Measurements from ENCODE around the gene USP17L13.
"Not testable (repeated sequence)": the region's sequence is repeated elsewhere in the genome, so short reads cannot be mapped to it uniquely, and the experiment has no call there.

USP17L13 gene

DNA sequence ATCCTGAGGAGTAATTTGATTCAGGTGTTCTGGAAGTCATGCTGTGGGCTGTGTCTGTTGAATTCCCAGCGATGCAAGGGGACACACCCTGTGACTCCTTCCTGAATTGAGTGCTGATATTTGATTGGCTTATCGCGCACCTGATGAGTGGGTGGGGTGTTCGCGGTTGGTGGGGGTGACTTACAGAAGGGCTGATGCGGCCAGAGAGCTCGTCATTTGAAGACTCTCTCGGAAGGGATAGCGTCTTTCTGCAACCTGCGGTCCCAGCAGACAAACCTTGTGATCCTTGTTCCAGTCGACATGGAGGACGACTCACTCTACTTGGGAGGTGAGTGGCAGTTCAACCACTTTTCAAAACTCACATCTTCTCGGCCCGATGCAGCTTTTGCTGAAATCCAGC, 18.9 kb downstream of the USP17L13 start, which contains the start of gene USP17L17:
Gene USP17L17, plus strand, starts transcription at position 301 of the 400 bp plus-strand sequence. Its CDS starts 0 bp downstream, at position 301.
- not testable (repeated sequence) for DNase-seq; H3K27ac ChIP-seq (ENCODE audit: low read length); H3F3A ChIP-seq (ENCODE audit: insufficient read depth, low read length); H3K4me1 ChIP-seq (ENCODE audit: low read length); H3K4me2 ChIP-seq (ENCODE audit: low read depth, low read length); H3K4me3 ChIP-seq (ENCODE audit: low read length); H3K79me2 ChIP-seq (ENCODE audit: low read length); H2AFZ ChIP-seq (ENCODE audit: low read length); H4K20me1 ChIP-seq (ENCODE audit: insufficient read depth, low read length); H3K9me3 ChIP-seq (replicated peaks; ENCODE audit: insufficient read depth, low read length); H3K36me3 ChIP-seq (replicated peaks; ENCODE audit: insufficient read depth, low read length); H3K9me2 ChIP-seq (replicated peaks; ENCODE audit: insufficient read depth, low read length); H3K27me3 ChIP-seq (replicated peaks; ENCODE audit: insufficient read depth, low read length); H3K9ac ChIP-seq (ENCODE audit: low read length)

- H3K27ac ChIP-seq (ENCODE audit: low read length); H2AFZ ChIP-seq (ENCODE audit: low read length); H3K79me2 ChIP-seq (ENCODE audit: low read length); H3K9me3 ChIP-seq (replicated peaks; ENCODE audit: insufficient read depth, low read length); H3K9ac ChIP-seq (ENCODE audit: low read length); H3F3A ChIP-seq (ENCODE audit: insufficient read depth, low read length); H3K9me2 ChIP-seq (replicated peaks; ENCODE audit: insufficient read depth, low read length); H3K36me3 ChIP-seq (replicated peaks; ENCODE audit: insufficient read depth, low read length); H3K4me1 ChIP-seq (ENCODE audit: low read length); H3K4me2 ChIP-seq (ENCODE audit: low read depth, low read length); H3K4me3 ChIP-seq (ENCODE audit: low read length); H3K27me3 ChIP-seq (replicated peaks; ENCODE audit: insufficient read depth, low read length); H4K20me1 ChIP-seq (ENCODE audit: insufficient read depth, low read length): not testable (repeated sequence)
- peak; percentile 2 for DNase-seq
Measured at GRCh38 chr4:9247953-9248680, 23.4 kb downstream of the USP17L13 start, which contains the start of gene USP17L18. Gene USP17L18, plus strand, starts transcription at chr4:9248630. Its CDS starts 0 bp downstream, at chr4:9248630.

DNA sequence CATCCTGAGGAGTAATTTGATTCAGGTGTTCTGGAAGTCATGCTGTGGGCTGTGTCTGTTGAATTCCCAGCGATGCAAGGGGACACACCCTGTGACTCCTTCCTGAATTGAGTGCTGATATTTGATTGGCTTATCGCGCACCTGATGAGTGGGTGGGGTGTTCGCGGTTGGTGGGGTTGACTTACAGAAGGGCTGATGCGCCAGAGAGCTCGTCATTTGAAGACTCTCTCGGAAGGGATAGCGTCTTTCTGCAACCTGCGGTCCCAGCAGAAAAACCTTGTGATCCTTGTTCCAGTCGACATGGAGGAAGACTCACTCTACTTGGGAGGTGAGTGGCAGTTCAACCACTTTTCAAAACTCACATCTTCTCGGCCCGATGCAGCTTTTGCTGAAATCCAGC, 28.4 kb downstream of the USP17L13 start, which contains the start of gene USP17L19:
Gene USP17L19, plus strand, starts transcription at position 301 of the 400 bp plus-strand sequence. Its CDS starts 0 bp downstream, at position 301.
- not testable (repeated sequence) for H3K4me1 ChIP-seq (ENCODE audit: low read length); H3K27ac ChIP-seq (ENCODE audit: low read length); H3K9me2 ChIP-seq (replicated peaks; ENCODE audit: insufficient read depth, low read length); DNase-seq; H3K27me3 ChIP-seq (replicated peaks; ENCODE audit: insufficient read depth, low read length); H3K9ac ChIP-seq (ENCODE audit: low read length); H3K79me2 ChIP-seq (ENCODE audit: low read length); H3F3A ChIP-seq (ENCODE audit: insufficient read depth, low read length); H2AFZ ChIP-seq (ENCODE audit: low read length); H4K20me1 ChIP-seq (ENCODE audit: insufficient read depth, low read length); H3K9me3 ChIP-seq (replicated peaks; ENCODE audit: insufficient read depth, low read length); H3K4me3 ChIP-seq (ENCODE audit: low read length); H3K4me2 ChIP-seq (ENCODE audit: low read depth, low read length); H3K36me3 ChIP-seq (replicated peaks; ENCODE audit: insufficient read depth, low read length)

- not testable (repeated sequence) for H3K27ac ChIP-seq (ENCODE audit: low read length); H3K9me3 ChIP-seq (replicated peaks; ENCODE audit: insufficient read depth, low read length); H3K9me2 ChIP-seq (replicated peaks; ENCODE audit: insufficient read depth, low read length)
Measured at GRCh38 chr4:9257824-9258223, 33.1 kb downstream of the USP17L13 start, which contains the start of gene USP17L20. Gene USP17L20, plus strand, starts transcription at chr4:9258124. Its CDS starts 0 bp downstream, at chr4:9258124.

DNA sequence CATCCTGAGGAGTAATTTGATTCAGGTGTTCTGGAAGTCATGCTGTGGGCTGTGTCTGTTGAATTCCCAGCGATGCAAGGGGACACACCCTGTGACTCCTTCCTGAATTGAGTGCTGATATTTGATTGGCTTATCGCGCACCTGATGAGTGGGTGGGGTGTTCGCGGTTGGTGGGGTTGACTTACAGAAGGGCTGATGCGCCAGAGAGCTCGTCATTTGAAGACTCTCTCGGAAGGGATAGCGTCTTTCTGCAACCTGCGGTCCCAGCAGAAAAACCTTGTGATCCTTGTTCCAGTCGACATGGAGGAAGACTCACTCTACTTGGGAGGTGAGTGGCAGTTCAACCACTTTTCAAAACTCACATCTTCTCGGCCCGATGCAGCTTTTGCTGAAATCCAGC, 37.9 kb downstream of the USP17L13 start, which contains the start of gene USP17L21:
Gene USP17L21, plus strand, starts transcription at position 301 of the 400 bp plus-strand sequence. Its CDS starts 0 bp downstream, at position 301.
- H3K36me3 ChIP-seq (replicated peaks; ENCODE audit: insufficient read depth, low read length); H3K9me3 ChIP-seq (replicated peaks; ENCODE audit: insufficient read depth, low read length); H3K4me1 ChIP-seq (ENCODE audit: low read length); H3K9ac ChIP-seq (ENCODE audit: low read length); H3F3A ChIP-seq (ENCODE audit: insufficient read depth, low read length); H3K9me2 ChIP-seq (replicated peaks; ENCODE audit: insufficient read depth, low read length); H3K27ac ChIP-seq (ENCODE audit: low read length); H2AFZ ChIP-seq (ENCODE audit: low read length); H3K4me3 ChIP-seq (ENCODE audit: low read length); H3K4me2 ChIP-seq (ENCODE audit: low read depth, low read length); H3K27me3 ChIP-seq (replicated peaks; ENCODE audit: insufficient read depth, low read length); H3K79me2 ChIP-seq (ENCODE audit: low read length); H4K20me1 ChIP-seq (ENCODE audit: insufficient read depth, low read length); DNase-seq: not testable (repeated sequence)

More at GRCh38 chr4:9257824-9258223, 33.1 kb downstream of the USP17L13 start, which contains the start of gene USP17L20:
- not testable (repeated sequence) for H3K27me3 ChIP-seq (replicated peaks; ENCODE audit: insufficient read depth, low read length); H3K36me3 ChIP-seq (replicated peaks; ENCODE audit: insufficient read depth, low read length); H3F3A ChIP-seq (ENCODE audit: insufficient read depth, low read length); H3K9ac ChIP-seq (ENCODE audit: low read length); H3K79me2 ChIP-seq (ENCODE audit: low read length); H4K20me1 ChIP-seq (ENCODE audit: insufficient read depth, low read length); H3K4me1 ChIP-seq (ENCODE audit: low read length); H3K4me3 ChIP-seq (ENCODE audit: low read length); H3K4me2 ChIP-seq (ENCODE audit: low read depth, low read length); H2AFZ ChIP-seq (ENCODE audit: low read length); DNase-seq

GRCh38 chr4:9267319-9267718, 42.6 kb downstream of the USP17L13 start, which contains the start of gene USP17L22:
Gene USP17L22, plus strand, starts transcription at chr4:9267619. Its CDS starts 0 bp downstream, at chr4:9267619.
- not testable (repeated sequence) for H3K9ac ChIP-seq (ENCODE audit: low read length); H3K9me2 ChIP-seq (replicated peaks; ENCODE audit: insufficient read depth, low read length); H3K36me3 ChIP-seq (replicated peaks; ENCODE audit: insufficient read depth, low read length); H3K79me2 ChIP-seq (ENCODE audit: low read length); H3K9me3 ChIP-seq (replicated peaks; ENCODE audit: insufficient read depth, low read length); H3K27ac ChIP-seq (ENCODE audit: low read length); H3K27me3 ChIP-seq (replicated peaks; ENCODE audit: insufficient read depth, low read length); H3K4me2 ChIP-seq (ENCODE audit: low read depth, low read length); H2AFZ ChIP-seq (ENCODE audit: low read length); H4K20me1 ChIP-seq (ENCODE audit: insufficient read depth, low read length); DNase-seq; H3F3A ChIP-seq (ENCODE audit: insufficient read depth, low read length); H3K4me1 ChIP-seq (ENCODE audit: low read length); H3K4me3 ChIP-seq (ENCODE audit: low read length)

GRCh38 chr4:9271719-9272118, 47.0 kb downstream of the USP17L13 start:
- not testable (repeated sequence) for H4K20me1 ChIP-seq (ENCODE audit: insufficient read depth, low read length); H3K9me3 ChIP-seq (replicated peaks; ENCODE audit: insufficient read depth, low read length); H3K4me2 ChIP-seq (ENCODE audit: low read depth, low read length); H3K9ac ChIP-seq (ENCODE audit: low read length); H3K4me3 ChIP-seq (ENCODE audit: low read length); DNase-seq; H2AFZ ChIP-seq (ENCODE audit: low read length); H3F3A ChIP-seq (ENCODE audit: insufficient read depth, low read length); H3K4me1 ChIP-seq (ENCODE audit: low read length); H3K27ac ChIP-seq (ENCODE audit: low read length); H3K9me2 ChIP-seq (replicated peaks; ENCODE audit: insufficient read depth, low read length); H3K36me3 ChIP-seq (replicated peaks; ENCODE audit: insufficient read depth, low read length); H3K27me3 ChIP-seq (replicated peaks; ENCODE audit: insufficient read depth, low read length); H3K79me2 ChIP-seq (ENCODE audit: low read length)

Data from MM.1S (cell line).